Coronary artery (tissue), 2 donors: ENCODE measurements around the gene TMCC1.
"Not testable (repeated sequence)": the region's sequence is repeated elsewhere in the genome, so short reads cannot be mapped to it uniquely, and the experiment has no call there.

ENCODE experiments used
- DNase-seq: peaks from one replicate; pipeline ENCODE4 v3.0.0-alpha.2; 2017; ENCODE audit warnings: low spot score
- H3K27ac ChIP-seq, 2 donors: fragments of 200-600 bp; sonication (generic); one replicate each; pipeline ENCODE4 v1.5.1; 2016 to 2019
- H3K4me3 ChIP-seq: fragments of 200-600 bp; sonication (generic); 2 replicates; pipeline ENCODE4 v1.5.1; 2016; ENCODE audit warnings: mild to moderate bottlenecking, moderate library complexity
- TF ChIP-seq, protein P1 (sequence below): fragments of 200-600 bp; sonication (generic); IDR thresholded peaks from one replicate; pipeline ENCODE4 v1.5.1; 2019; ENCODE audit warnings: antibody characterized with exemption

TMCC1 gene

DNA sequence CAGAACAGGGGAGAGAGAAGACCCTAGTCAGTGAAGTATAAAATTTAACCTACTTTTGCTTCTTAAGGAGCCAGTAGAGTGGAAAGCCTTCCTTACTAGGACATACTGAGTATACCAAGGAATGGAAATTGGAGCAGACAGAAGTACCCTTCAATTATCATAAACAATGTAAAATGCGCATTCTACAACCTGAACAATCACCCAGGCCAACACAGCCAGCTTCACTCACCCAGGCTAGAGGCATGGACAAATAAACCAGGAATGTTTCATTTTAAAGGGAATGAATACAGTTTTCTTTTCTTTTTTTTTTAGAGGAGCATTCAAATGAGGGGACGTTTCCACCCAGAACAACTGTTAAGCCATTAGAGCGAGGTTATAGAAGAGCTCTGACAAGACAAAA is 245.1 kb downstream of the TMCC1 start:
- no peak overlapping the region for H3K27ac ChIP-seq
- TF ChIP-seq, protein P1, sequence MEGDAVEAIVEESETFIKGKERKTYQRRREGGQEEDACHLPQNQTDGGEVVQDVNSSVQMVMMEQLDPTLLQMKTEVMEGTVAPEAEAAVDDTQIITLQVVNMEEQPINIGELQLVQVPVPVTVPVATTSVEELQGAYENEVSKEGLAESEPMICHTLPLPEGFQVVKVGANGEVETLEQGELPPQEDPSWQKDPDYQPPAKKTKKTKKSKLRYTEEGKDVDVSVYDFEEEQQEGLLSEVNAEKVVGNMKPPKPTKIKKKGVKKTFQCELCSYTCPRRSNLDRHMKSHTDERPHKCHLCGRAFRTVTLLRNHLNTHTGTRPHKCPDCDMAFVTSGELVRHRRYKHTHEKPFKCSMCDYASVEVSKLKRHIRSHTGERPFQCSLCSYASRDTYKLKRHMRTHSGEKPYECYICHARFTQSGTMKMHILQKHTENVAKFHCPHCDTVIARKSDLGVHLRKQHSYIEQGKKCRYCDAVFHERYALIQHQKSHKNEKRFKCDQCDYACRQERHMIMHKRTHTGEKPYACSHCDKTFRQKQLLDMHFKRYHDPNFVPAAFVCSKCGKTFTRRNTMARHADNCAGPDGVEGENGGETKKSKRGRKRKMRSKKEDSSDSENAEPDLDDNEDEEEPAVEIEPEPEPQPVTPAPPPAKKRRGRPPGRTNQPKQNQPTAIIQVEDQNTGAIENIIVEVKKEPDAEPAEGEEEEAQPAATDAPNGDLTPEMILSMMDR: no peak
- DNase-seq: no peak
- H3K4me3 ChIP-seq: no peak overlapping the region

DNA sequence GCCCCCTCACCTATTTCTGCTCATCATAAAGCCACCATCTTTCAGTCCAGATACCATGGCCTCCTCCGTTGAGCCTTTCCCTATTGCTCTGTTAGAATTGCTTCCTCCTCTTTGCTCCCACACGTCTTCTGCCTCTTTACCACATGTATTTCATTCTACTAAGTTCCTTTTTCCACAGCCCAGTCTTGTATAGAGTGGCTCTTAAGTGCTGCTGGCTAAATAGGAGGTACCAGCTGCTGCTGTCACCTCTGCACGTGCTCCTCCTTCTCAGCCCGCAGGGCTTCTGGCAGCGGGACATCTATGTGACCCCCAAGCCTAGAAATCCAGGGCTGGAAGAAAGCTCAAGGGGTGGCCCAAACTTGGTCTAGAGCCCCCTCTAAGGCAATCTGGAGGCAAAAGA is 248.2 kb downstream of the TMCC1 start:
- Histone ChIP-seq H3K4me3 (no peak overlapping the region), H3K27ac (no peak overlapping the region)
- TF ChIP-seq, protein P1: no peak
- no peak for DNase-seq

GRCh38 chr3:129644836-129645235 is 248.7 kb downstream of the TMCC1 start:
- Histone ChIP-seq H3K4me3 (no peak overlapping the region), H3K27ac (no peak overlapping the region)
- no peak for DNase-seq
- TF ChIP-seq, protein P1: no peak

DNA sequence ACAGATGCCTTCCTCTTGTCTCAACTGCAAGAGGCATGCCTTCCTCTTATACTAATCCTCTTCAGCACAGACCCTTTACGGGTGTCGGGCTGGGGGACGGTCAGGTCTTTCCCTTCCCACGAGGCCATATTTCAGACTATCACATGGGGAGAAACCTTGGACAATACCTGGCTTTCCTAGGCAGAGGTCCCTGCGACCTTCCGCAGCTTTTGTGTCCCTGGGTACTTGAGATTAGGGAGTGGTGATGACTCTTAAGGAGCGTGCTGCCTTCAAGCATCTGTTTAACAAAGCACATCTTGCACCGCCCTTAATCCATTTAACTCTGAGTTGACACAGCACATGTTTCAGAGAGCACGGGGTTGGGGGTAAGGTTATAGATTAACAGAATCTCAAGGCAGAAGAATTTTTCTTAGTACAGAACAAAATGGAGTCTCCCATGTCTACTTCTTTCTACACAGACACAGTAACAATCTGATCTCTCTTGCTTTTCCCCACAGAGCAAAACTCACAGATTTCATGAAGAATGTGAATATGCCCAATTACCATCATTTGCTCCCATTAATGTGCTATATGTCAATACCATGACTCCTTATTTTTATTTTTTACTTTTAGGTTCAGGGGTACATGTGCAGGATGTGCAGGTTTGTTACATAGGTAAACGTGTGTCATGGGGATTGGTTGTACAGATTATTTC is 251.8 kb downstream of the TMCC1 start:
- DNase-seq, H3K4me3 ChIP-seq, H3K27ac ChIP-seq: not testable (repeated sequence)

GRCh38 chr3:129640985-129641384 is 252.5 kb downstream of the TMCC1 start:
- not testable (repeated sequence) for H3K4me3 ChIP-seq, DNase-seq, H3K27ac ChIP-seq

GRCh38 chr3:129638481-129638880 is 255.0 kb downstream of the TMCC1 start:
- Histone ChIP-seq H3K27ac (no peak overlapping the region), H3K4me3 (no peak overlapping the region)
- TF ChIP-seq, protein P1: no peak
- DNase-seq: no peak

DNA sequence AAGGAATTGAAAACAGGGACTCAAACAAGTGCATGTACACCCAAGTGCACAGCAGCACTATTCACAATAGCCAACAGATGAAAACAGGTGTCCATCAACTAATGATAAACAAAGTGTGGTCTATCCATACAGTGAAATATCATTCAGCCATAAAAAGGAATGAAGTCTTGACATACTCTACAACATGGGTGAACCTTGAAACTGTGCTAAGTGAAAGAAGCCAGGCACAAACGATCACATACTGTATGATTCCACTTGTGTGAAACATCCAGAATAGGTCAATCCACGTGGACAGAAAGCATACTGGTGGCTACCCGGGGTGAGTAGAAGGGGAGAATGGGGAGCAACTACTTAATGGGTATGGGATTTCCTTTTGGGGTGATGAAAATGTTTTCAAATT is 257.4 kb downstream of the TMCC1 start:
- H3K4me3 ChIP-seq: no peak overlapping the region
- no peak for DNase-seq
- H3K27ac ChIP-seq: no peak overlapping the region
- TF ChIP-seq, protein P1: no peak

- no peak for DNase-seq
- Histone ChIP-seq H3K27ac (no peak overlapping the region), H3K4me3 (no peak overlapping the region)
- TF ChIP-seq, protein P1: no peak
These were observed 257.9 kb downstream of the TMCC1 start for GRCh38 chr3:129635656-129636055.
